GM19395 (cell line): ENCODE data around the gene INPP5J.
"Not testable (repeated sequence)": the region's sequence is repeated elsewhere in the genome, so short reads cannot be mapped to it uniquely, and the experiment has no call there.

Experiments
- ATAC-seq: cut with Tn5 transposase; IDR thresholded peaks from one replicate; pipeline ENCODE4 v1.9.1; 2021; ENCODE audit warnings: mild to moderate bottlenecking, moderate library complexity; ENCODE audit not compliant: unreplicated experiment

The INPP5J gene

DNA sequence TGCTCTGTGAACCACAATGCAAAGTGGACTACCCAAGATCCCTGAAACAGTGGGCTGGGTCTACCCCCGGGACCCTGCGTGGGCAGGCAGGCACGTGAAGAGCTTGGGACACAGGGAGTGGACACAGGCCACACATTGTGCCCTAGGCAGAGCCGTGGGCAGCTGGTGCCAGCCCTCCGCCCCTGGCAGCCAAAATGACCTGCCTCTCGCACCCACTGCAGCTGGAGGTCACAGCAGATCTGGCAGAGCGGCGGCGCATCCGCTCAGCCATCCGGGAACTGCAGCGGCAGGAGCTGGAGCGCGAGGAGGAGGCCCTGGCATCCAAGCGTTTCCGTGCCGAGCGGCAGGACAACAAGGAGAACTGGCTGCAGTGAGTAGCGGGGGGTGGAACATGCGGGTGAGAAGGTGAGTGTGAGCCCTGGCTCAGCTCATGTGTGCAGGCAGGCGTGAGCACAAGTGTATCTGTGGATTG is 35.0 kb upstream of the INPP5J start:
- no peak for ATAC-seq

DNA sequence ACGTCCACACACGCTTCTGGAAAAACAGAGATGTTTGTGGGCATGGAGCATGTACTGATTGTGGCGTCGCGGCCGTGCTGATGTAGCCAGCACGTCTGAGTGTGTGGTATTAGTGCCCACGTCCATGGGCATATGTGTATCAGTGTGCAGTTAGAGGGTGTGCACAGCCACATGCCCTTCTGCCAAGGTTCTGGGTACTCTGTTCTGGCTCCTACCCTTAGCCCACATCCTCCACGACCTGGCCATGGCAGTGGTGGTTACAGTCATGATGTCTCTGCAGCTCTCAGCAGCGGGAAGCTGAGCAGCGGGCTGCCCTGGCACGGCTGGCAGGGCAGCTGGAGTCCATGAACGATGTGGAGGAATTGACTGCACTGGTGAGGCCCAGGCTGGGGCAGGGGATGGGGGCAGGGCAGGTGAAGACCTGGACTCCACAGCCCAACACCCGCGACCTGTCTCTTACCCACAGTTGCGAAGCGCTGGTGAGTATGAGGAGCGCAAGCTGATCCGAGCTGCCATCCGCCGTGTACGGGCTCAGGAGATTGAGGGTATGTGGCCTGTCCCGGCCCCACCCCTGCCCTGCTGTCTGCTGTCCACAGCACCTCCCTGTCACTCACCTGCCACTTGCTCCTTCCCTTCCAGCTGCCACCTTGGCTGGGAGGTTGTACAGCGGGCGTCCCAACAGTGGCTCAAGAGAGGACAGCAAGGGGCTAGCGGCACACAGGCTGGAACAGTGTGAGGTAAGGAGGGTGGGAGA is 34.4 kb upstream of the INPP5J start:
- no peak for ATAC-seq

DNA sequence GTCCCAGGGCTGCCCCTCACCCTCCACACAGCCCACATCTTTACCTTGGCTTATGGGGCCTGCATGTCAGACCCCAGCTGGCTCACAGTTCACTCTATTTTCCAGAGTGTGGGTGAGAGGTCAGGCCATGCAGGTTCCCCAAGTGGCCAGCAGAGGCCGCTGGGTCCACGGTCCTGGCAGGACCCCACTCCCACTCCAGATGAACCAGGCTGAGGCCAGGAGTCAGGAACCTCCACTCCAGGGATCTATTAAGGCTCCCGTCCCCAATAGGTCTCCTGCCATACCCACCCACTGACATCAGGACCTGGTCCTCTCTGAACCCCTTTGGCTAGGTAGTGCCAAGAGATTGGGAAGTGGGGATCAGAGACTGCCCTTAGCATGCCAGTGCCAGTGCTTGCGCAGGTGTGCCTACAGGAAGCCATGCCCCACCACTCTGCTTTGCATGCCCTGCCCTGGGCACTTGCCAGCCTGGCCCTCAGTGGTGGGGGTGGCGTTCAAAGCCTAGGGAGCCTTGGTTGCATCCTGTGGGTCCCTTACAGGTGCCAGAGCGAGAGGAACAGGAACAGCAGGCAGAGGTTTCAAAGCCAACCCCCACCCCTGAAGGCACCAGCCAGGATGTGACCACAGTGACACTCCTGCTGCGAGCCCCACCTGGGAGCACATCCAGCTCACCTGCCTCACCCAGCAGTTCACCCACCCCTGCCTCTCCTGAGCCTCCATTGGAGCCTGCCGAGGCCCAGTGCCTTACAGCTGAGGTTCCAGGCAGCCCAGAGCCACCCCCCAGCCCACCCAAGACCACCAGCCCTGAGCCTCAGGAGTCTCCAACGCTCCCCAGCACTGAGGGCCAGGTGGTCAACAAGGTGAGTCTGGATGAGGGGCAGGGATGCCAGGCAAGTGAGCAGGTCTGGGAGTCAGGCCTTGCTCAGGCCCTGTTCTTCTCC is 33.3 kb upstream of the INPP5J start:
- no peak for ATAC-seq

DNA sequence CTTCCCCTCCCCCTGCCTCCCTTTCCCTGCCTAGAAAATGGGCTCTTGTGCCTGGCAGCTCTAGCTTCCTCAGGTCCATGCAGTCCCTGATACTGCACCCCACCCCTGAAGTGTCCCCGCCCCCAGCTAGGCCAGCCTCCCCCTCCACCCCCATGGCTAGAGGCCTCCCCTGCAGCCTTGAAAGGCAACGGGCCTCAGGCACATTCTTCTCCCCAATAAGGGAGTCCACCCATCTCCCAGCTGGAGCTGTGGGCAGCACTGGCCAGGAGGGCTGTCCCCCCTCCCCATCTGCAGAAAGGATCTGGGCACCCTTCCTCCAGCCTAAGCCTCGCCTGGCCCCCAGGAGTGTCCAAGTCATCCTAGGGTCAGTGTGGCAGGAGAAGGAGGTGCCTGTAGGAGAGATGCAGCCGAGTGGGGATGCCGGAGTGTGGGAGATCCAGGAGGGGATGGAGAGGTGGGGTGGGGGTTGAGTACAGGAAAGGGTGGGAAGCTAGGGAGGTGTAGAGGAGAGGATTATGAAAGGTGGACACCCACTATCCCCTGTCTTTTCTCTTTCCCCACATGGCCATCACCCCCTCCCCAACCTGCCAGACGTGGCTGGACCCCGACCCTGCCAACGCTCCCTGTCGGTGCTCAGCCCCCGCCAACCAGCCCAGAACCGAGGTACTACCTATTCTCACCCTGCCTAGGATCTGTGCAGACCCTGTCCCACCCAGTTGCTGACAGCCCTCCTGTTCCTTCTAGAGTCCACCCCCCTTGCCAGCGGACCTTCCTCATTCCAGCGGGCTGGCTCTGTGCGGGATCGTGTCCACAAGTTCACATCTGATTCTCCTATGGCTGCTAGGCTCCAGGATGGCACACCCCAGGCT is 32.3 kb upstream of the INPP5J start:
- no peak for ATAC-seq

DNA sequence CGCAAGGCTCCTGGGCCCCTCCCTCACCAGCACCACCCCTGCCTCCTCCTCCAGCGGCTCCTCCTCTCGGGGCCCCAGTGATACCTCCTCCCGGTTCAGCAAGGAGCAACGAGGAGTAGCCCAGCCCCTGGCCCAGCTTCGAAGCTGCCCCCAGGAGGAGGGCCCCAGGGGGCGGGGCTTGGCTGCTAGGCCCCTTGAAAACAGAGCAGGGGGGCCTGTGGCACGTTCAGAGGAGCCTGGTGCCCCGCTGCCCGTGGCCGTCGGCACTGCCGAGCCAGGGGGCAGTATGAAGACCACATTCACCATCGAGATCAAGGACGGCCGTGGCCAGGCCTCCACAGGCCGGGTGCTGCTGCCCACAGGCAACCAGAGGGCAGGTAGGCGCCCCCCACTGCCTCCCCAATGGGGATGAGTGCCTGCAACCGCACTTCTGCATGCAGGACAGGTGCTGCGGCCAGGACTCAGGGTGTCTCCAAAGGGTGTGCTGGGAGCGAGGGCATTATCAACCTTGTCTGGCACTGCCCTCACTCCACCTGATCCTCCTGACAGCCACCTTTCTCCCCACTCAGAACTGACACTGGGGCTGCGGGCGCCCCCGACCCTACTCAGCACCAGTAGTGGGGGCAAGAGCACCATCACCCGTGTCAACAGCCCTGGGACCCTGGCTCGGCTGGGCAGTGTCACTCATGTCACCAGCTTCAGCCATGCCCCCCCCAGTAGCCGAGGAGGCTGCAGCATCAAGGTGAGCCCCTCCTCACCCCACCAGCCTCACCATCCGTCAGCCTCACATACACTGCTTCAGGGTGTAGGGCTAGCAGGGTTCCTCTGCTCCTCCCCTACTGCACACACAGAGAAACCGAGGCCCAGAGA is 31.4 kb upstream of the INPP5J start:
- no peak for ATAC-seq

DNA sequence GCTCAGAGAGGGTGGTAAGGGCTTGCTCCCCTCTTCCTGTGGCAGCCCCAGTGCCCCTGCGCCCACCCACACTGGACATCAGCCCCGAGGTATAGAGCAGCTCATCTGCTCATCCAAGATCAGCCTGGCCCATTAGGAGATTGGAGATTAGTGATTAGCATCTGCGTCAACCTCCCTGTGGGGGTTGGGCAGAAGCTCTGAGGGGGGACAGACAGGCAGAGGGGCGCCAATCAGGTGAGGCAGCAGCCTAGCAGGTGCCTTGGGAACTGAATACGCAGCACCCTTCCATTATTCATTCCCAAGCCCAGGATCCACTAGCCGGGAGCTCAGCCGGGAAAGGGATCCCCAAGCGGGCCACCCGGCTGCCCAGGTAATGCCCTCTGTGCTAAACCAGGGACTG is 30.6 kb upstream of the INPP5J start:
- no peak for ATAC-seq

DNA sequence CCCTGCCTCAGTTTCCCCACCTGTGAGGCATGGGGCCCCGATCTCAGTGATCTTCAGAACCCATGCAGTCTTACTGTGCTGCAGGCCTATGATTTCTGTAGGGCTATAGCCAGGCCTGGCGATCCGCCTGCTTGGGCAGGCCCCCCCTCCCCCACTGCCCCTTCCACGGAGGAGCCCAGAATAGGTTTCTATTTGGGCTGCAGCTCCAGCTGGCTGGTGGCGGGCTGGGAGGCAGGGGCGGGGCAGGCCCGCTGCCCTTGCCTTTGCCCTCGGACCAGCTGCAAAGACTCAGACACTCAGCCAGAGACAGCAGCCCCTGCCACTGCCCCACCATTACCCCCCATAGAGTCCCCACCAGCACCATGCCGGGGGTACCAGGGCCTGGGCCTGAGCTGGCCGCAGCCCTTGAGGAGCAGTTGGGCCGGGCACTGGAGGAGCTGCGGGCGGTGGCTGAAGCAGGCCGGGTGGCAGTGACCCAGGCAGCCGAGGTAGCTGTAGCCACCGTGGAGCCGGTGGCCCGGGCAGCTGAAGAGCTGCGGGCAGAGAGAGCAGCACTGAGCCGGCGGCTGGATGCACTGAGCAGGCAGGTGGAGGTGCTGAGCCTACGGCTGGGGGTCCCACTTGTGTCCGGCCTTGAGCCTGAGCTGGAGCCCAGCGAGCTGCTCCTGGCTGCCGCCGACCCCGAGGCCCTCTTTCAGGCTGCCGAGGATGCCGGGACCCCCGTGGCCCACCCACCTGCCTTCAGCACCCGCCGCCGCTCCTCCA is 29.5 kb upstream of the INPP5J start:
- ATAC-seq: no peak

DNA sequence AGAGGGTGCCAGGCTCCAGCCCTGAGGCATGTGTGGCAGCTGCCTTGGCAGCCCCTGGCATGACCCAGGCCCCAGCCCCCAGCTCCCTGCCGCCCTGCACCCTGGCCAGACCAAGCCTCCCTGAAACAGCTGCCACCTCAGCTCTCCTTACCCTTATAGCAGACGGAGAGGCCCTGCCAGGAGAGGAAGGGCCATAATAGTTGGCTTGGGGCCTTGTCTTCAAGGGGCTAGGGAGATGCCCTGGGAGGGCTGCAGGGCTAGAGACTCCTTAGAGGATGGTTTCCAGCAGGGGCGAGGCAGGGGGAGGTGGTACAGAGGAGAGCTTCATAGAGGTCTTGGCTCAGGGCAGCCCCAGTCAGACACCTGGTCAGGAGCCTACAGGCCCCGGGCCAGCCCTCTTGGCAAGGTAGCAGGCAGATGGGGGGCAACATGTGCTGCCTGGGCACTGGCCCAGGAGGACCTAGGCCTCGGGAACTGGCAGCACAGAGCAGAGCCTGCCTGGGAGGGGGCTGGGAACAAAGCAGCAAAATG is 28.7 kb upstream of the INPP5J start:
- ATAC-seq: no peak

DNA sequence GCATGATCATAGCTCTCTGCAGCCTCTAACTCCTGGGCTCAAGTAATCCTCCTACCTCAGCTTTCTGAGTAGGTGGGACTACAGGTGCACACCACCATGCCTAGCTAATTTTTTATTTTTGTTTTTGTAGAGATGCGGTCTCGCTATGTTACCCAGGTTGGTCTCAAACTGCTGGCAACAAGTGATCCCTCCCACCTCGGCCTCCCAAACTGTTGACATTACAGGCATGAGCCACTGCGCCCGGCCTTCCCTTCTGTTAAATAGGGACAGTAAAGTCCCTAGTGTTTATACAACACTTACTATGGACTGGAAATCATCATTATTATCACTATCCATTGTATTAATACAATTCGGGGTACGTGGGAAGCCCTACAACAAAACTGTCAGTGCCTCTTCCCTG is 28.0 kb upstream of the INPP5J start:
- ATAC-seq: no peak

DNA sequence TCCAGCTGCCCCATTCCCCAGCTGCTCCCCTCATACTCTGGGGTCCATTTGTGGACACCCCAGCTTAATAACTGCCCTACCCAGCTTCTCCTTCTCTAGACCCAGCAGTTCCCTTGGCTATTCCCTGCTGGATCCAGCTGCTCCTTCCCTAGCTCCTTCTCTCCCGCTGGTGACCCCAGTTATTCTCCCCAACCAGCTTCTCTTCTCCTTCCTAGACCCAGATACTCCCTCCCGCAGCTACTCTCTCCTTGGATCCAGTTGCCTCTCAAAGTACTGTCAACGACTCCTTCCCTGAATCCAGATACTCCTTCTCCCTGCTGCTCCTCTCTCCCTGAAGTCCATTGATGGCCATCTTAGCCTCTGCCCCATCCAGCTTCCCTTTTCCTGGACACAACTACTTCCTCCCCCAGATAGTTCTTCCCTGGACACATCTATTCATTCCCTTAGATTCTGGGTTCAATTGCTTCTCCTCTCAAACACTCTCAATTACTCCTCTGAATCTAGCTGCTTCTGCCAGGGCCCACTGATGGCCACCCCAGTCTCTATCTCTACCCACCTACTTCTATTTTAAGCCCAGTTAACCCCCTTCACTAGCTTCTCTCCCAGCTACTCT is 27.0 kb upstream of the INPP5J start:
- no peak for ATAC-seq

DNA sequence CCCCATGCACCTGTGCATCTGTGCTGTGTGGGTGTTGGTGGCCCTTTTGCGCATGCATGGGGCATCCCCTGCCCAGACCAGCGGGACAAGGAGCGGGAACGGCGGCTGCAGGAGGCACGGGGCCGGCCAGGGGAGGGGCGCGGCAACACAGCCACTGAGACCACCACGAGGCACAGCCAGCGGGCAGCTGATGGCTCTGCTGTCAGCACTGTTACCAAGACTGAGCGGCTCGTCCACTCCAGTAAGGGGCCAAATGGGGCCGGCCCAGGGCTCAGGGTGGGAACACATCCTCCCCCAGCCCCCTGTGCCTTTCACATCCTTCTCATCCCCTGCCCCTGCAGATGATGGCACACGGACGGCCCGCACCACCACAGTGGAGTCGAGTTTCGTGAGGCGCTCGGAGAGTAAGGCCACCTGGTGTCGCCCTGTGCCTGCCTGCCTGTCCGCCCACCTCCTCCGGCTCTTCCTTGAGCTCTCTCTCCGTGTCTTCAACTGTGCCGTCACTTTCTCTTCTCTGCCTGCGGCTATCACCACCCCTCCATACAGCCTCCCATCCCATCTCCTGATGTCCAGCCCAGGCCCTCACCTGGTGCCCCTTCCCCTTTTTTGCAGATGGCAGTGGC is 26.0 kb upstream of the INPP5J start:
- no peak for ATAC-seq

DNA sequence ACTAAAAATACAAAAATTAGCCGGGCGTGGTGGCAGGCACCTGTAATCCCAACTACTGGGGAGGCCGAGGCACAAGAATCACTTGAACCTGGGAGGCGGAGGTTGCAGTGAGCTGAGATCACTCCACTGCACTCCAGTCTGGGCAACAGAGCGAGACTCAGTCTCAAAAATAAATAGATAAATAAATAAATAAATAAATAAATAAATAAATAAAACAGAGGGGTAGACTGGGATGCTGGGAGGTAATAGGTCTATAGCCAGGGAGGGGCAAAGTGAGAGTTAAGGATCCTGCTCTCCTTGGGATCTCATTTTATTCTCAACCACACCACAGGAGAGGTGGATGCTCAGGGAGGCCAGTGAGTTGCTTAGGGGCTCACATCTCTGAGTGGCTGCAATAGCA is 25.2 kb upstream of the INPP5J start:
- not testable (repeated sequence) for ATAC-seq

DNA sequence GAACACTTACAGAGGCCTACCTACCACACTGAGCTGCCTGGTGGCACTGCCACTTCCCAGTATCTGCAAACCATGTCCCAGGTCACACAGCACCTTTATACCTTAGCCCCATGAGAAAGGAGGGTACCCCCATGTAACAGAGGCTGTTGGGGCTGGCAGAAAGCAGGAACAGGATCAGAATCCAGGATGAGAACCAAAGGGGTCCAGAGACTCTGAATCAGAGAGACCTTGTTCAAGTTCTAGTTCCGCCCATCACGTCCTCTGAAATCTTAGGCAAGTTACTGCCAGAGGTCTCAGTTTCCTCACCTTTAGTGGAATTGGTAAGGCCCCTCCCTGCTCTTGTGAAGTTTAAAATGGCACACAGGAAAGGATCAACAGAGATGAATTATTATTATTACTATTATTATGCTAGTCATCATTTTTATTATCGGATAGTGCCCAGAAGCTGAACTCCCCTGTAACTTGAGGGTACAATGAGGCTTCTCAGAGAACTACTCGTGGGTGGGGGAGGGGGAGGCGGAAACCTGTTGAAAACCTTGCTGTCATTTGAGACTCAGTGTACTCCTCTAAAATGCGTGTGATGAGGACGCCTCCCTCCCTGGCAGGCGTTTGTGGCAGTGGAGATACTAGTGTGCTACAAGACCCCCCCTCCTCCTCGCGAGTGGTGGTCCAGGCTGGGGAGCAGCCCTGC is 24.7 kb upstream of the INPP5J start:
- no peak for ATAC-seq

DNA sequence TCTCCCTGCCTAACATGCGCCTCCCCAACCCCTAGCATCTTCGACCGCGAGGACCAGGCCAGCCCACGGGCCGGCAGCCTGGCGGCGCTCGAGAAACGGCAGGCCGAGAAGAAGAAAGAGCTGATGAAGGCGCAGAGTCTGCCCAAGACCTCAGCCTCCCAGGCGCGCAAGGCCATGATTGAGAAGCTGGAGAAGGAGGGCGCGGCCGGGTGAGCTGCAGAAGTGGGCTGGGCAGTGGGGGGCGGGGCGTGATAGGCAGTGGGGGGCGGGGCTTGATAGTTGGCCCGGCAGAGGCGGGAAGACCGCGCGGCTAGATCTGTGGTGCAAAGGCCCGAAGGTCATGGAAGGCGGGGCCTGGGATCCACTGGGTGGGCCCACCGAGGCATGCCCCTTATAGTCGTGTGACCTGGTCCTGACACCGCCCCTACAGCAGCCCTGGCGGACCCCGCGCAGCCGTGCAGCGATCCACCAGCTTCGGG is 24.1 kb upstream of the INPP5J start:
- no peak for ATAC-seq

DNA sequence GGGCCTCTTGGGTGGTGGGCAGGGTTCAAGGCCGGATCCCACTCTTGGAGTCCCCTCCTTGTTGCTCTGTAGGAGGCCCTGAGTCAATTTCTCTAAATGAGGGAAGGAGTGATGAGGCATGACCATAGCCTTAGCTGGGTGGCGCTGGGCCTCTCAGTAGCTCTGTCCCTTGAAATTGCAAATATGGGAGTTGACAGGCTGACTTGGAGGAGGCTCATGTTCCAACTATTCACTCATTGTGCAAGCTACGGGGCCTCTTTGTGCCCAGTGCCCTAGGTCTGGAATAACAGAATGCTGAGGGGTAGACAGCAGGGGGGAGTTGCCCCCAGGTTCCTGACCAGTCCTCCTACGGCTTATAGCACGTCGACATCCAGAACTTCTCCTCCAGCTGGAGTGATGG is 23.4 kb upstream of the INPP5J start:
- ATAC-seq: no peak

DNA sequence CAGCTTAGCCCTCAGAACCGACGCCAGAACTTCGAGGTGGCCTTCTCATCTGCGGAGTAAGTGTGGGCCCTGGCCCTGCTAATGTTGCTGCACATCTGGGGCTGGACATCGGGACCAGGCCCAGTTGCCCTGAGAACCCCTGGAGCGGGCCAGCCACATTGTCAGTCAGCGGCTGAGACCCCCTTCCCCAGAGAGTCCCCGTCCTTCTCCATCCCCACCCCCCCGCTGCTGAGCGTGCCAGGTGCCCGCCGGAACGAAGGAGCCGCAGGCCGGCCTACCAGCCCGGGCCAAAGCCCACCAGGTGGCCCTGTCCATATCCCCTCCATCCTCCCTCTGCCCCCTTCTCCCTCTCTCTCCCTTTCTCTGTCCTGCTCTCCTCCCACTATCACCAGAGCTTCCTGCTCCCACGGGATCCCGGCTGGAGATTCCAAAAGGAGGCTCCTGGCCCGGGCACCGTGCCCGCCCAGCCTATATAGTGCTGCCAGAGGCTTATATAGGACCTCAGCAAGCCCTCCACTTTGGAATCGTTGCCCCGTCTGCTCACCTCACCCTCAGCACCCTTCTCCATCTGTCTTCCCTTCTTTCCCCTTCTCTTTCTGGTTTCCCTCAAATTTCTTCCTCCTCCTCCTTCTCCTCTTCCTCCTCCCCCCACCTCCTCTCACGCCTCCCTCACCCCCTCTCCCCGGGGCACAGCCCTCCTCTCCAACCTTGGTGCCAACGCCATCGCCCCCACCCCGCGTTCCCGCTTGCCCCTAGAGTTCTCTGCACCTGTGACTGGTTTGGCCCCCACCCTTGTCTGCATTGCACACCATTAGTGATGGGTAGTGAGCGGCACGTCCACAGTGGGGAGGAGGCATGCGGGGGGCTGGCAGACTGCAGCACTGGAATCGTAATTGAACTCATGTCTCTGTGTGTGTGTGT is 22.7 kb upstream of the INPP5J start:
- no peak for ATAC-seq
